GM18951 (cell line): ENCODE results near the gene CDKL5.
"Not testable (repeated sequence)": the region's sequence is repeated elsewhere in the genome, so short reads cannot be mapped to it uniquely, and the experiment has no call there.

ENCODE experiments used
- POLR2A ChIP-seq: IDR thresholded peaks from 4 replicates; pipeline ENCODE4 v1.6.1; 2011; ENCODE audit warnings: mild to moderate bottlenecking; ENCODE audit not compliant: insufficient read length, insufficient read depth; ENCODE audit errors: extremely low read depth
- in situ Hi-C: fragments of 300-500 bp; cut with MboI; formaldehyde crosslinking; loops from one replicate; pipeline ENCODE4 v1.12.0; 2022; ENCODE audit warnings: low sequenced_read_pairs, mixed read lengths, inconsistent platforms; ENCODE audit not compliant: unreplicated experiment

Gene CDKL5

DNA sequence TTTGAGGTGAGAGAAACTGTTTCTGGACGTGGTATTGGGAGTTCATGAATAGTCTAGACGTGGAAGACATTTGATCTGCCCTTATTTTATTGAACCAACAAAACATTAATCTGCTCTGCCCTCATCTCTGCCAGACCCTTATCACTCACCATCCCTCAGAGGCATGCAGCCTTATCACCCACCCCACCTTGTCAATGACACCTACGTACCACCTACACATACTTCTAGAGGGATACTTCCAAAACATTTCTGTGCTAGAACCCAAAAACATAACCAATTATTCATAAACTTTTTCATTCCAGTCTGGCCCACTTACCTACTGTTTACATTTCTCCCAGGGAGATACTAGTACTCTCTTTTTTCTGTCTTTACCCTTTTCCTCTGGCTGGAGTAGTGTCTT lies 141.3 kb downstream of the CDKL5 start:
- in situ Hi-C loops = no loop called here

DNA sequence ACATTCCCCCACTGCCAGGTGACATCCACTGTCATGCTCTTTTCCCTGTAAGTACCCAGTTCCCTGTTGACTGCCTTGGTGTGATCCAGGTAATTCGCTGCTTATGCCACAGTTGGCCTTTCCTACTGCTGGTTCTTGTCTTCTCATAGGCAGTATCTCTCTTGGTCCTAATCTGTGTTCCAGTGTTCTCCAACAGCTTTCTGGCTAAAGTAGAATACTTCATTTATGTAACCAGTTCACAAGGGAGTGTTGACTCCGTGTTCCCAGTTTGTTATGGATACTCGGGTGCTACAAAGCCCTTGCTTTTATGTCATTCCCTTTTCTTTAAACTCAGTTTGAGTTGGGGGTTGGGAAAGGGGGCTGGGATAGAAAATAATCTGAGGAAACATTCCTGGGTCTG lies 148.1 kb downstream of the CDKL5 start:
- TF ChIP-seq POLR2A = no peak
- in situ Hi-C loops = no loop called here

More for the DNA sequence above, 141.3 kb downstream of the CDKL5 start:
- TF ChIP-seq POLR2A = no peak

DNA sequence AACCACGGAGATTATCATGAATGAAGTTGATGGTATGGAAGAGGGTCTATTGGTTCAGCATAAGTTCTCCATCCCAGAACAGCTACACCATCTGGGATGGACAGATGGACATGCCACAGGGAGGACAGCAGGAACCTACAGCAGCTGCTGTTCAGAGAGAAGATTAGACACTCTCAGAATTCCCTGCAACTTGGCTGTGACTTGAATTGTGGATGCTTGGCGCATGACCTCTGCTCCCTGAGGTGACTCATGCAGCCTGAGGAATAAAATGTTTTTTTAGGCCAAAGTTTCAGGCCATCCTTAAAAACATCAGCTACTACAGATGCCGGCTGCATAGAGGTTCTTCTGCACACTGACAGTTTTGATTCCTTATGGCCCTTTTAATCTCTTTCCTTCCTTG lies 149.2 kb downstream of the CDKL5 start:
- TF ChIP-seq POLR2A = no peak
- in situ Hi-C loops = no loop called here

DNA sequence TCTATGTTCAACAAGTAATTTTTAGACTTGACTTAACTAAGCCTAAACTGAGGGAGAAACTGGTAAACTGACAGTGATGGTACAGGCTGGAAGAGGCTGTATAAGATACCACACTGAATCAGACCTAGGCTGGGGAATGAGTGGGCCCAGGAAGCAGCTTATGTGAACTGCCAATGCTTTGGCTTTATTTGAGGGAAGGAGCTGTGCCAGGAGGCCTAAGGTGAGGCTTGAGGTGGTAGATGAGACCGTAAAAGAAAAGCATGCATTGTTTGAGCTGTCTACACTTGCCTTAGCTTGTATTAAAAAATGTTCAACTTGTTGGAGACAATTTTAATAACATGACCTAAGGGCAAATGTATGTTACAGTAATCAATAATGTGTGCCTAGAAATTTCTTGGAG lies 150.3 kb downstream of the CDKL5 start:
- in situ Hi-C loops = no loop called here
- no peak for TF ChIP-seq POLR2A

DNA sequence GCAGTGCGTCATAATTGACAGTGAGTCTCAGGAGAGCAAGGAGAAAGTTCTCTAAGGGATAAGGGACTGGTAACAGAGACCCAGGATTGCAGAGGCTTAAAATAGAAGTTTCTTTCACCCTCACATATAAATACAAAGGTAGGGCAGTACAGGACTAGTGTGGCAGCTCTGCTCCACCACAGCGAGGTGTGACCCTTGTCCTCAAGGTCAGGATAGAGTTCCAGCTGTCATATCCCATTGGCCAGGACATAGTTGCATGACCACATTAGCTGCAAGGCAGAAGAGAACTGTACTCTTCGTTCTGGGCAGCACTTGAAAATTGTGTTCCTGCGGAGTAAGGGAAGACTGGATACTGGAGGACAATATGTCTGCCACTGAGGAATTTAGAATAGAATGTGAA lies 152.0 kb downstream of the CDKL5 start:
- TF ChIP-seq POLR2A = no peak
- in situ Hi-C loops = no loop called here

DNA sequence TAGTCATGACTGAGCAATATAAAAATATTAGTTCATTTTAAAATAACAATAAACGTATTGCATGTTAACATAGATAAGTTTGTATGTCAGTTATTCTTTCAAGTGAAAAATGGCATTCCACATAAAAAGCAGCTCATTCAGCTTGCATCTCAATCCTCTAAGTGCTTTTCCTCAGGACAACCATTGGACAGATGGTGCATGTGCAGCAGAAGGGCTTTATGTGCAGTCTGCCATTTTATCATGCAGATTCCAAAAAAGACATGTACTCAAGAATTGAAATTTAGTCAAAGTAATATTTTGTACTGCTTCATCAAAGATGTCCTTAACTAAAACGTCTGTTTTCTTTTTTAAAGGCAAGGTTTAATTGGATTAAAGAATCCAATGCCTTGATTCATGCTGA lies 153.1 kb downstream of the CDKL5 start:
- no peak for TF ChIP-seq POLR2A
- in situ Hi-C loops = no loop called here

DNA sequence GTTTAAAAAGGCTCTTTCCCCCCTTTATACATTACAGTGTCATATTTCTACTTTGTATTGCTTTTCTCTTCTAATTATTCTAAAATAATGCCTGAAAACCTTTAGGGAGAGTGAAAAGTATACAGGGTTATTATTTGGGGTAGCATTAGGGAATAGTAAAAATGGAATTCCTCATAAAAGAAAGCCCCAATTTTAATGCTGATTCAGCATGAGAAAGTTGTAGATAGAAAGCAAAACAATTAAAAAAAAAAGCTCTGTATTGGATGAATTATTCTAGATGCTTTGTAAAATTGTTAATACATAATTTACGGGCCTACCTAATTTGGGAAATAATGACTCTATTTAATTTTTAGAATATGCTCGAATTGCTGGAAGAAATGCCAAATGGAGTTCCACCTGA lies 154.1 kb downstream of the CDKL5 start:
- in situ Hi-C loops = no loop called here
- TF ChIP-seq POLR2A = no peak

DNA sequence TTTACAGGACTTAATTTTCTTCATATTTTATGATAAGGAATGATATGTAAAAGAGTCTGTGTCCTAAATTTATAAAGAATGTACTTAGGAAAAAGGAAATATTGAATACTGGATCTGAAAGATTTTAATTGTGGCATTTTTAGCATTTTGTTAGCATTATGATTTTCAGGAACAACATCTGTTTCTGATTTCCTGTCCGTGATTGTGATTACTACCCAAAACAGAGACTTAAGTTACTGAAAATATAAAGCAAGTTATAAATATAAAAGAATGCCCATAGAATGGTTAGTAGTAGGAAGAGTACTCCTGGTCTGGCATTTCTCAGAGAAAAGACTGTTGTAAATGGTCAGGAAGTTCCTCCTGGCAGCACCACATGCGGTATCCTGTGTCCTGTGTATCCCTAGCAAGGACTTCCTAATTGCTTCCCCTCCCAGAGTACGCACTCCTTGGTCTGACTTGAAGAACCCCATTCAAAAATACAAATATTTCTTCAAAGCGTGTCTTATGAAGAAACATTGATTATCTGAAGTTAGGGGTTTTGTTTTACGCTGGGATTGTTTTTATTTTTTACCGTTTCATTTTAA lies 157.6 kb downstream of the CDKL5 start:
- in situ Hi-C loops = no loop called here
- no peak for TF ChIP-seq POLR2A

DNA sequence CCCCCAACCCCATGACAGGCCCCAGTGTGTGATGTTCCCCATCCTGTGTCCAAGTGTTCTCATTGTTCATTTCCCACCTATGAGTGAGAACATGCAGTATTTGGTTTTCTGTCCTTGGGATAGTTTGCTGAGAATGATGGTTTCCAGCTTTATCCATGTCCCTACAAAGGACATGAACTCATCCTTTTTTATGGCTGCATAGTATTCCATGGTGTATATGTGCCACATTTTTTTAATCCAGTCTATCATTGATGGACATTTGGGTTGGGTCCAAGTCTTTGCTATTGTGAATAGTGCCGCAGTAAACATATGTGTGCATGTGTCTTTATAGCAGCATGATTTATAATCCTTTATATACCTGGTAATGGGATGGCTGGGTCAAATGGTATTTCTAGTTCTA lies 163.9 kb downstream of the CDKL5 start:
- in situ Hi-C loops = not testable (repeated sequence)

DNA sequence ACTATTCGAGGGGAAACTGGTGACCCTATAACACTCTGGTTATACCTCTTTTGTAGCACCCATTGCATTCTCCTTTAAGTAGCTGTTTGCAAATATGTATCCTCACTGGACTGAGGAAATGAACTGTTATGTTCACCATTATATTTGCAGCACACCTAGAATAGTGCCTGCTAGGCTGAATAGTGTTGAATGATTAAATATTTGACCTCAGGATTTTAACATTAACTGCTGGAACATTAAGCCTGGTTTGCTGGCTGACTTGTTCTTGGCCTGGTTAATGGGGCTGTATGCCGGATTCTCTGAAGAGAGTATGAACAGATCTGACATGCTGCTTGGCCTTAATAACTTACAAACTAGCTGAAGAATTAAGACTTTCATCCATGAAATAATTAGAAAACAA lies 166.4 kb downstream of the CDKL5 start:
- TF ChIP-seq POLR2A = no peak

DNA sequence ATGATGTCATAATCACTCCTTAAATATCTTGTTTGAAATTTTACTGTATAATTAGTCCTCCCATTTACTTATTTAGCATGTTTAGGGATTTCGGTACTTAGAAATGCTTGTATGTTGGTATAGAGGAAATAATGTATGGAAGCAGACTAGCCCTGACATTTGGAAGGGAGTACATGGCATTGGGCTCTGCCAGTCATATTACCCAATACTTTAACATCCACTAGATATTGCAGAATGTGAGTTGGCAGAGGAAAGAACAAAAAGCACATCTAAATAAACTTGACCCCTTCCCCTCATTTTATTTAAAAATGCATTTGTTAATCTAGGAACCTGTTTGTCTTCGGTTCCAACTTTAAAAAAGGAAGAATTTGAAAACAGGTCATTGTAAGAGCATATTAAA lies 168.7 kb downstream of the CDKL5 start:
- TF ChIP-seq POLR2A = no peak
- in situ Hi-C loops = no loop called here

More for the DNA sequence above, 166.4 kb downstream of the CDKL5 start:
- in situ Hi-C loops = no loop called here

DNA sequence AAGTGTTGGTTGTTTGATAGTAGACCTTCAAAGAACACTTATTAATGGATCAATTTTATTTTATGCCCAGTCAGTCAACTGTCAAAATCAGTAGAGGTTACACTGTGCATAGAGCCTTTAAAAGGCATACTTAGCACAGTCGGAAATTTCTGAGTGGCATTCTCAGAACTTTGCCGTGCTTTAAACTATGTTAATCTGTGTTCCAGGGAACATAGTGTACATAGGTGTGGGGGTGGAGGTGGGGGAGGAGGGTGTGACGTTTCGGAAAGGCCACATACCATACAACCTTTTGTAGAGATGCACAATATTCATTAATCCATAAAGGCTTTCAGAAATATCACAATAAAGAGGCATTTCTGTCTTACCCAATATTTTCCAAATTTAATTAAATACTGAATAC lies 170.7 kb downstream of the CDKL5 start:
- TF ChIP-seq POLR2A = no peak

DNA sequence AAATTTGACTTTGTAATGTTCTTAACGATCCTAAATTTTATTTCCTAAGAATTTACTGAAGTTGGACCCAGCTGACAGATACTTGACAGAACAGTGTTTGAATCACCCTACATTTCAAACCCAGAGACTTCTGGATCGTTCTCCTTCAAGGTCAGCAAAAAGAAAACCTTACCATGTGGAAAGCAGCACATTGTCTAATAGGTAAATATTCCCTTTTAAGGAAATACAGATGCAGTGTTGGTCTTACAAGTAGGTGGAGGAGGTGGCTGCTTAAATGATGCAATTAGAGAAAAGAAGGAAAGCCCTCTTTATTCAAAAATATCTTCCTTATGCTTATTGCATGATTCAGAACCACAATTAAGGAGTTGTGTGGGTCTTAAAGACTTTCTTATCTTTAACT lies 173.0 kb downstream of the CDKL5 start:
- in situ Hi-C loops = no loop called here

More for the DNA sequence above, 170.7 kb downstream of the CDKL5 start:
- in situ Hi-C loops = no loop called here

DNA sequence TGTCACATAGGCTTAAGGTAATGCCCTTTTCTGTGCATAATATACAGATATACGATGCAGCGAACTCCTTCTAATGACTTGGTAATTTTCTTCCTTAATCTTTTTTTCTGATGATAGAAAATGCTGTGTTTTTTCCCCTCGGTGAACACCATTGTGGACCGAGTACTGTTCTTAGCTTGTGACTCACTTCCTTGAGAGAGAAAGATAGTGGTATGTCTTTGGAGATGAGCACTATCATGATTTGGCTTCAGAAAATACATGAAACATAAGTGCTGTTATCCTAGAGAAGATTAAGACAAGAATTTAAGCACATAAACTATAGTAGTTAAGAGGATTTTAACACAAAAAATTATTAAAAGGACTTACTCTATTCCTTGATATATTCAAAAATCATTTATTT lies 182.6 kb downstream of the CDKL5 start:
- in situ Hi-C loops = no loop called here

More for the DNA sequence above, 173.0 kb downstream of the CDKL5 start:
- no peak for TF ChIP-seq POLR2A

More for the DNA sequence above, 182.6 kb downstream of the CDKL5 start:
- TF ChIP-seq POLR2A = no peak
